ENCODE data around the gene LENEP.
A peak's percentile ranks its signal among the peaks of the same experiment; 100 is the strongest.

LENEP gene, protein sequence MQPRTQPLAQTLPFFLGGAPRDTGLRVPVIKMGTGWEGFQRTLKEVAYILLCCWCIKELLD

DNA sequence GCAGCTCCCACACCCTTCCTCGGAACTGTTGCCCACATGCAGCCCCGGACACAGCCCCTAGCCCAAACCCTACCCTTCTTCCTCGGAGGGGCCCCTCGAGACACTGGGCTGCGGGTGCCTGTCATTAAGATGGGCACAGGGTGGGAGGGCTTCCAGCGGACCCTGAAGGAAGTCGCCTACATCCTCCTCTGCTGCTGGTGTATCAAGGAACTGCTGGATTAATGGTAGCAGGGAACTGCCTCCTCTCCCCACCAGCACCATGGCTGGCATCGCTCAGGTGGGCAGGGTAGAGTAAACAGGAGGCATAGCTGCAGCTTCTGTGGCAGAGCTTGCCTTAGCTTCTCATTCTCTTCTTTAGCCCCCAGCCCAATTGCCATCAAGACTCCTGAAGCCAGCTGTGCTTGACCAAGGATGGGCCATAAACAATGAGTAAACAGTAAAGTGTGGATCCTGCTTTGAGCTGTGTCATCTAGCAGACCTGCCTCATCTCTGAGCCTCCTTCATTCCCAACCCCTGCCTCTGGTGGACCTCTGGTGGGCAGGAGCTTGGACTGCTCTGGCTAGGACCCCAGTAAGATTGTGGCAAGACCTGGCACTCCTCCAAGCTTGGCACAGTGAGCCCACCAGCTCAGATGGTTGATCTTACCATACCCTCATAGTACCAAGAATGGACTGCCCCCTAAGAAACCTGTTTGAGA lies at the start of gene LENEP:
Gene LENEP, plus strand, starts transcription at position 15 of the 697 bp plus-strand sequence. Its CDS starts 22 bp downstream, at position 37.
- DNase-seq = no peak

DNA sequence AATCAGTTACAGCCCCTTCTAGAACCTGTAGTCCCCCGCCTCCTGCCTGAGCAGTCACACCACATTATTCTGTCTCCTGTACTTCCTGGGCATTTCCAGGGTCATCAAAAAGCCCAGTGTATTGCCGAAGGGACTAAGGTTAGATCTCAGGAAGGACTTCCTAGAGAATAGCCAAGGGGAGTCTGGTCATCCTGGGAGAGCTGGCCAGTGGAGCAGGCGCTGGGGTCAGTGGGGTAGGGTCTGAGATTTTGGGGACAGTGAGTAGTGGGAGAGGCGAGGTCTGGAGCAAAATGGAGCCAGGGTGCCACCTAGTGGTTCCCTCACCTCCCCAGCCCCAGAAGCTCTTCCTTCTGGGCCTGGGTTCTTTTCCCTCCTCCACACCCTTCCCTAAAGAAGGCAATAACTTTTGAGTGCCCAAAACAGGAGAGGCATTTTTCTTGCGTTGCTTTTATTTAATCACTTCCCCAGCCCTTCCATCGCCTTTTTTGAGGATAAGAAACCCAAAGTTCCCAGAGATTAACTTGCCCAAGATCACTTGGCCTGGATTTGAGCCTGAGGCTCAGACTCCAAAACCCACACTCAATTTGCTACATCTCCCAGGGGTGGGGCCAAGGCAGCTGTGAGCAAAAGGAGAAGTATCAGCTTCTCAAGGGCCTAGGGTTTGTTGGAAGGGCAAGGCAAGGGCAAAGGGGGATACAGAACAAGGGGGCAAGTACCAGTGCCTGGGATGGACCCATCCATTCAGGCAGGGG lies 49.6 kb upstream of the LENEP start:
- DNase-seq = no peak

DNA sequence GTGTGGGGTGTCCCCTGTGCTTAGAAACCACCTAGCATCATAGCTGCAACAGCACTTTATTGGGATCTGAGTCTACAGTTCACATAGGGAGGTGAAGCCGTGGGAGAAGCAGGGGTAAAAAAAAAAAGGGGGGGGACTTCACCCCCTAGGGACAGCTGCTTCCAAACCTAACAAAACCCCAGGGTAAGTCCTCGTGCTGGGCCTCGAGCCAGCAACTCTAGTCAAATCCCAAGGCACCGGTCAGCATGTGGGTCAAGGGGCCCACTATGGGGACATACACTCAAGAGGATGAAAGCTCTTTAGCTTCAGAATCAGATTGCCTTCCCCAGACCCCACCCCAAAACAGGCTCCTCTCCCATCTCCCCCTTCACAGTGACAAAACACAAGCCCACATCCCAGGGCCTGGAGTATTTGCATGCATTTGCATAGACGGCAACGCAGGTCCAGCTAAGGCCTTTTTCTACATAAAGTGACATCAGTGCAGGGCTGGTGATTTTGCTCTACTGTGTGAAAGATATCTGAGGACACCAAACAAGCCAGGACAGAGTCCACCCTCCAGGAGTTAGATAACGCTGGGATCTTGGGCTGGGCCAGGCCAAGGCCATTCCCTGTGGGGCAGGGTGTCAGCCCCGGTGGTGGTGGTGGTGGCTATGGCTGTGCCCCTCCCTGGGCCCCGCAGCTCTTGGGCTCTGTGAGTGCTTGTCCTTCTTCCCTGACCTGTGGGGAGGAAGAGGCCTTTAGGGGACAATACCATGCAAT lies 48.8 kb upstream of the LENEP start:
- no peak for DNase-seq

DNA sequence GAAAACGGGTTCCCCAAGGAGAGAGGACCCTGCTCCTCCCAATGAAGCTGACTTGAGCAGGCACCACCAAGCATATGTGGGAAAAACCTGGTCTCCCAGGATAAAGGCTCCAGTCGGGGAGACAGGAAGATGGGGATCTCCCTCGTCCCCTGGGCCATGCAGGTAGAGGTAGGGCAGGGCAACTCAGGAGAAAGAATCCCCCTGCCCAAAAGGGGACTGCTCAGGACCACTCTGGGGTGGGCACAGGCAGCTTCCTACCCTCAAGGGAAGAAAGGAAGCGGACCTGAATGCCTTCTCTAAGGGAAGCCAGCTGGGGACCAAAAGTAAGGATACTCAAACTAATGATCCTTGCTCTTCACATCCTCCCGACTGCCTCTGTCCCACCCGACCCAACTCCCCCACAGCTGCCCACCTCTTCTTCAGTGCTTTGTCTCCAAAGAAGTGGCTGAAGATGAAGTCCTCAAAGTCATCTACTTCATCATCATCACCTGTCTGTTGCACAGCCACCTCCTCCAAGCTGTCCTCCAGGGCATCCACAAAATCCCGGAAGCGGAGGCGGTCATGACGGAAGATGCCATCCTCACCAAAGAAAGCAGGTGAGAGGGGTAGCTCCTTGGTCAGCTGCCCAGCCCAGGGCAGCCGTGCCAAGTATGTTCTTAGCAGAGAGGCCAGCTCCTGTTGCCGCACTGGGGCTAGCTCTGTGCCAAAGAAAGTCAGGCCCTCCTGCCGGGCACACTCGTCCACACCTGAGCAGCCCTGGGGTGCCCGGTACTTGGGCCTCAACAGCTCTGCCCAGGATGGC lies 48.0 kb upstream of the LENEP start:
- no peak for DNase-seq

DNA sequence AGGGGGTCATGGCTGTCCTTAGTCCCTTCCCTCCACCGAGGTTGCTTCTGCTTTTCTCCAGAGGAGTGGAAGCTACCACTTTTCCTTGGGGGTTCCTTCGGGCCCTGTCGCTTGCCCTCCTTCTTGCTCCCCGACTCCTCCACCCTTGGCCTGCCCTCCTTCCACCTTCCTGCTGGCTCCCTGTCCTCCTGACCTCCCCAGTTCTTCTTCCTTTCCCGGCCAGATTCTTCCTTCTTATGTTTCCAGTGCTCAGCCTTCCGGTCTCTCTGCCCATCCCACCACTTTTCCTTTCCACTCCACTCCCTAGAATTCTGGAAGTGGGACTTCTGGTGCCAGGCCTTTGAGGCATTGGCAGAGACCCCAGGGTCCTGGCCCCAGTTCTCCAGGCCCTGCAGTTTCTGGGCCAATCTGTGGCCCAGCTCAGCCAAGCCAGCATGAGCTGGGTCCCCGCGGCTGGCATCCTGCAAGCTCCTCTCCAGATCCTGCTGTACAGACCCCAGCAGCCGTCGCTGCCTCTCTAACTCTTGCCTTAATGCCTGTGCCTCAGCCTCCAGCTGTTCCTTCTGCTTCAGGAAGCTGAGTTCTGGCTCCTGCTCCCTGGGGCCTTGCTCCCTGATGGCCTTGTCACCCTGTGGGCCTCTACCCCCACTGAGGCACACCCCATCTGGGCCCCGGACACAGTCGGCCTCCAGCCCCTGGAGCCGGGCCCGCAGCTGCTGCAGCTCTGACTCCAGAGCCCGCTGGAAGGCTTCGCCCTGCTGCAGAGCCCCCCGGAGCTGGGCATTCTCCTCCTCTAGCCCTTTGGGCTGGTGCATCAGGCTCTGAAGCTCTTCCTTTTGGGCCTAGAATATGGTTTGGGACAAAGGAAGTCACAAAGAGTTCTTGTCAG lies 47.2 kb upstream of the LENEP start:
- DNase-seq = no peak

DNA sequence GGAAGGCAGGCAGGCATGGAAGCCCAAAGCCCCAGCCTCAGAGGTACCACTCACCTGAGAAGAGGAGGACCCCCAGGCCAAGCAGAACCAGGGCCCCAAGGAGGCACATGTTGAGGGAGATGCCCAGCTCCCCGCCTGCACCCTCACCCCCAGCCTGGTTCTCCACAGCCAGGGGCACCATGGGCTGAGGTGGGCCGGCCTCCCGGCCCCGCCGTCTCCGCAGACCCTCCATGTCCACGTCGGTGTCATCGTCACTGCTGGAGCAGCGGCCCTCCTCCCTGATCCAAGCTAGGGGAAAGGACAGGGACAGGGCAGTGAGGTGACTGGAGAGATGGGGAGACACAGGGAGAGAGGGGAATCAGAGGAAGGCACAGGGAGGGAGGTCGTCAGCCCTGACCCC lies 45.3 kb upstream of the LENEP start:
- no peak for DNase-seq

DNA sequence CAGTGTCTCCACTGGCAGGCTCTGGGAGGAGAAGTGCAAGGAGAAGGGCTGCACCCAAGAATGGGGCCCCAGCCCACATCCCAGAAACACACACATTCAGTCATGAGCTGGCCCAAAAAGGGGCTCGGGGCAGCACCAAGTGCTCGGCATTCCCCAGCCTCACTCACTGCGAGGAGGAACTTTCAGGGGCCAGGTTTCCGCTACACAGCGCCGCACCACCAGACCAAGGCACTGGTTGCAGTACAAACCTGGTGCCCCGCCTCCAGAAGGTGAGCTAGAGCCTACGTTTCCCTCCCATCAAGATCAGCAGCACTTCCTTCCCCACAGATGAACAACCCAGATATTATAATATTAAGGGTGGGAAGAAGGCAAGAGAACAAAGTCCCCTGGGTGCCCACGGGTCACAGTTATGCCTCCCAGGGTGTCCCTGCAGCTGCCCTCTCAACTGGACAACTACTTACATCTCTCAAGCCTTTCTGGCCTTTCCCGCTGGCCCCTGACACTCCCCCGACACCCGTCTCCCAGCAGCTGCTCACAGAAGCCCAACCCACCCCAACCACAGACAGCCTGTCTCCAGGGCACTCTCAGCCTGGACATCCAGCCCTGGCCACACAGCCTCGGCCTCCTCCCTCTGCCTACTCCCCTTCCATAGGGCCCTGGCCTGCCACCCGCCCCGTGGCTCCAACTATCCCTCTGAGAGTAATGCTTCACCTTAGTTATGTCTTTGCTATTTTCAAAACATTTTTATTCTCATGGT lies 41.3 kb upstream of the LENEP start:
- no peak for DNase-seq

DNA sequence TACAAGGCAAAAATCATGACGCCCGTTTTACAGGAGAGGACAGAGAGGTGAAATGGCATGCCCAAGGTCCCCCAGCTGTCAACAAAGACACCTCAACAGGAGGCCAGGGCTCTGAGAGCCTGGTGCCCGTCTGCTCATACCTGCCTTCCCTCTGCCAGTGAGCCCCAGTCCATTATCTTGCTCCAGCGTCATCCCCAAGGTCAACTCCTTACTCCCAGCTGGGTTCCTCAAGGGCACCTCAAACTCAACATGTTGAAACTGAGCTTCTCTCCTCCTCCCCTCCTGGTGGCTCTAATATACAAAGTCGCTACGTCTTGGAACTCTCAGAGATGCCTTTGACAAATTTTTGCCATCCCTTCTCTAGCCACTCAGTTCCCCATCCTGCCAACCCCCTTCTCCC lies 40.7 kb upstream of the LENEP start:
- DNase-seq = no peak

DNA sequence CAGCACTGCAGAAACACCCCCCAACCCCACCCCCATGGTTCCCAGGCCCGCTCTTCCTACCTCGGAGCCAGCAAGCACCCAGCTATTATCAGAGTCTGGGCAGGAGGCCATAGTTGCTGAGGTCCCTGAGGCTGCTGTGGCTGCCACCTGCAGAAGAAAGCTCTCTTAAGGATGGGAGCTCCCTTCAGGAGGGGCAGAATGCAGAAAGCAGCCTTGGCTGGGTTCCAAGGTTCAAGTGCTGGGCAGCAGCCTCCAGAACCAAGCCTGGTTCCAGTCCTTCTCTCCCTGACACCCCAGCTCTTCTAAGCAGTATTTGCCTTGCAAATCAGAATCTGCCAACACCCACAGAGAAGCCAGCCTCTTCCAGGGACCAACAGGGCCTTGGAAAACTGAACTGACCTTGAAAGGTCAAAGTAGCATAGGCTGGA lies 39.8 kb upstream of the LENEP start:
- DNase-seq = no peak

DNA sequence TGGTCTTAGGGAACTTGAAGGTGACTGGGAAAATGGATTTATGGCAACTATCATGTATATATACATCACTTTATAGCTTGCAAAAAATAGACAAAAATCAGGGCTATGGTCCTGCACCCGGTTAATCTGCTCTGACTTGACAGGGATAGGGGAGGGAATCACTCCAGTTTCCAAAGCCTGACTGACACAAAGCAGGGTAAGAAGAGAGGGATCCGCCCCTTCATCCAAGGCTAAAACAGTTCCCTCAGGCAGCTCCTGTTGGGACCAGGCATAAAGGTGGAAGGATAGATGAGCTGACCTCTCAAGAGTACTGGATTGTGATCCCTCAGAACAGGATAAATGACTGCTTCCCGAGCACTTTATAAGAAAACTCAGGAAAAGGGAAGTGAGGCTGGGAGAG lies 38.8 kb upstream of the LENEP start:
- DNase-seq = no peak

DNA sequence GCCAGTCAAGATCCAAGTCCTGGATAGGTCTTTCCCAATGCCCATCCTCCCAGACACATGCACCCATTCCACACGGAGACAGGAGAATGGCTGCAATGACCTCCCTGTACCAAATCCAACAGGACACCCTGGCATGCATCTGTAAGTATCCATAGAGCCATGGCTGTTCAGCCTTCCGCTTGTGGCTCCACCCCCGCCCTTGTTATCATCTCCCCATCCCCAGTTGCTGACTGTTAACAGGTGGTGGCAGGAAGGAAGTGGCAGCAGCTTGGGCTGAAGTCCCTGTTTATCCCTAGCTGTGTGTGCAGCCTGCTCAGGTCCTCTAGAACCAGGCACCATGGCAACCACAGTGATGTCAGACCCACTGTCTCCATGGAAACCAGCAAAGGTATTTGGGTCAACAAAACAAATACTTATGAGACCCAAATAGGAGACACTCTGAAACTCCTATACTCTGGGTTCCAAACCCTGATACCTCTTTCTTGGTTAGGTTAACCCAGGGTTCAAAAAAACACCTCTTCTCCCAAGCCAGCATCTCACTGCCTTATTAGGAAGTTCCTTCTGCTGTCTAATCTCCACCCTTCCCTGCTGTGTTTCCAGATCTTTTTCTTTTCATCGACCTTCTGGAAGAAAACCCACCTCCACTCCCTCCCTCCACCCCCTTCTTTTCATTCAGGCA lies 38.2 kb upstream of the LENEP start:
- peak in 1 of 2 experiments; percentile 22 for DNase-seq

DNA sequence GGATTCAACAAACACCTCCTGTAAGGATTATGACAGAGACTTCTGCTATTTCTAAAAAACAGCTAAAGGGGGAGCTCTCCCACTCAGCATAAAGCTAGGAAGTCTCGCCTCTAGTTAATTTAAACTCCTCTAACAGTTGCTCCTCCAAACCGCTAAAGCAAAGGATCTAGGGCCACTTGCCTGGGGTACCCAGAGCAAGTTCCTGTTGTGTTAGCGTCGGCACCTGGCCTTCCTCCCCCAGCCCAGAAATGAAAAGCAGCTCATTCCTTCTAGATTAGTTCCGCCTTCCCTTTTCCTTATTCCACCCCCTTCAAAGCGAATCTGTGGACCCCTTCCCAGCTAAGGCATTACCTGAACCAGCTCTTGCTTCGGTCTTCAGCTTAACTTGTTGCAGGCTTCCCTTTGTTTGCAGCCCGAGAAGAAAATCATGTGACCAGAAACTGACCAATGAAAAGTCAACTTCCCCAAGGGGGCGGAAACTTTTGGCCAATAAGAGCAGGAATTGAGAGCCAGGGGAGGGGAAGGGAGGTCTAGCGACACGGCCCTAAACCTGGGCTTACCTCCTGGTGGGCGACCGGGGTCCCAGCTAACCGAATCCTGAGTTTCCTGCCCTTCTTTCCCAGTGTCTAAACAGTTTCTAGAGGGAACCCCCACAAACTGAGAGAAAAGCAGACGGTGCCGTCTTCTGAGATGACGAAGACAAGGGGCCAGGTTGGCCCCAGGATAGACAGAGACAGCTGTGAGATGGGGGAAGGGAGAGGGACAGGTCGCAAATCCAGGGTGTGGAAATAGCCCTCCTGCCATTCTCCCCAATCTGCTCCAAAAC lies 37.5 kb upstream of the LENEP start, which contains the start of gene PBXIP1:
Gene PBXIP1, minus strand, starts transcription at position 382 of the 826 bp plus-strand sequence. CDS start 2,378 bp downstream, outside the sequence.
- DNase-seq = peak in 1 of 2 experiments; percentile 77

DNA sequence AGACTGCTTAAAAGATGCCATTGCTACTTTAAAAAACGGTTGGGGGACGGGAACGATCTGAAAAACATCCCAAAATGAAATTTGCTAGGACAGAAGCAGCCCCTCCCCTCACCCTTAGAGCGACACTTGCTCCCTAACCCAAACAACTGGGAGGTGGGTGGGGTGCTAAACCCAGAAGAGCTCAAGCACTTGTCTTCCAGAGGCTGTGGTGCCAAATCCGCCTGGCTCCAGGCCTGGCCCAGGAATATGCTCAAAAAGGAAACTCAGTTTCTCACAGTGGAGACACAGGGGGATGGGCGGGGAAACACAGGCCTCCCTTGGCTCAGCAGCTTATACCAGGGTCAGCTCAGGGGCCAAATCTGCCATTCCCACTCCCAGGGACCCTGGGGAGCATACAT lies 36.8 kb upstream of the LENEP start:
- no peak for DNase-seq

DNA sequence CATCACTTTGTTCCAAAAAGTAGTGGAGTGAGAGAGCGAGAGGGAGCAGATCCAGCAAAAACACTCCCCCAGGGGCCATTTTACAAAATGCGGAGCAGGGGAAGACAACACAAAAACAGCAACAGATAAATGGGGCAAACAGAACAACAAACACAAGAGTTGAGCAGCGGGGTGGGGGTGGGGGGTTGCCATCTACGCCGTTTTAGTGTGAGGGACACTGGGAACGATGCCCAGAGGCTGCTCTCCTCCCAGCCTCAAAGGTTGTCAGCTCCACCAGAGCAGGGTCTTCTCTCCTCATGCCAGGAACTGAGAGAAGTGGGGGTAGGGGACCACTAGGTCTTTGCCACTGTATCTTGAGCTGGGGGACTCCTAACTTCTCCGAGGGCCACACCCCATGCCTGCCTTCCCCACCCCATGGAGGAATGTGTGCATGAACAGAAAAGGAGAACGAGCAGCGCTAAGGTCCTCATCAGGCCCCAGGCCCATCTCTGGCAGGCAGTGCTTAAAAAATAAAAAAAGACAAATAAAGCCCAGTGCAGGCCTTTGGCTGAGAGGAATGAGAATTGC lies 36.2 kb upstream of the LENEP start:
- no peak for DNase-seq

DNA sequence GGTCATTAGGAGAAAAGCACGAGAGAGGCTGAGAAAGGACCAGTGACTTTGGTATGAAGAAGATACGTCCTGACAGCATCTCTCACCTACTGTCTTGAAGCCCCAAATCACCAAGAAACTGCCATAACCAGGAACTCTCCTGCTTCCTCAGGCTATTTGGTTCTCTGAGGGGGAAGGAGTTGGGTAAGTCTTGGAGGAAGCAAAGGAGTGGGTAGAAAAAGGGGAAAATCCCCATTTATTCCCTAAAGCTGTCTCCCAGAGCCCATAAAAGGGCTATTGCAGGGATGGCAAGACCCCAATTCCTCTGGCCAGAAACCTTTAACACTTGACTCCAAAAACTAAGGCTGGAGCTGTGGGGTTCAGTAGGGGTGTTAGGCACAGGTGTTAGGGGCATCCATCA lies 35.4 kb upstream of the LENEP start:
- no peak for DNase-seq

DNA sequence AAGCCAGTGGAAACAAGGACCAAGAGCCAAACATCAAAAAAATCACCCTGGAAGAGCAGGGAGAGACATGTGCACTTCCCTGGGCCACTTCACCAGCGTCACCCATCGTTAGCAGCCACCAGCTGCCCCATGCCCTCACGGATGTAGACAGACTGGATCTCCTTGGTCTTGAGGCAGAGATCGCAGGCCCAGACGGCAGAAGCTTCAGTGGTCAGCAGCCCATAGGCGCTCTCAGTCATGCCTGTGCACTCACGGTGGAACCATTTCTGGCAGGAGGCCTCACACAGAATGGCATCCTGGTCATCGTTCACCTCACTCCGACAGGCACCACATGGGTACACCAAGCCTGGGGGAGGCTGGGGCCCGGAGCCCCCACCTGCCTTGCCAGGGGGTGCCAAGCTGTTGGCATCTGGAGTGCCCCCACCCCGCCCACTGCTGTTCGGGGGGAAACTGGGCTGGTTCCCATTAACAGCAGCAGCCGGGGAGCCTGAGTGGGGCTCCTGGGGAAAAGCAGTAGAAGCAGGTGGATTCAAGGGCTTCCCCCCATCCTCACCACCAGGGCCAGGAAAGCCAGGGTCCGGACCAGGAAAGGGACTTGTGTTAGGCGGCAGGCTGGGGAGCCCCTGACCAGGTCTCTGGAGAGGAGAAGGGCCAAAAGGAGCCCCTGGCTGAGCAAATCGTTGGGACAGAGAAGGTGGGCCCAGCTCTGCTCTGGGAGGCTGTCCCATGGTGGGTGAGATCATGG lies 34.5 kb upstream of the LENEP start:
- DNase-seq = no peak

DNA sequence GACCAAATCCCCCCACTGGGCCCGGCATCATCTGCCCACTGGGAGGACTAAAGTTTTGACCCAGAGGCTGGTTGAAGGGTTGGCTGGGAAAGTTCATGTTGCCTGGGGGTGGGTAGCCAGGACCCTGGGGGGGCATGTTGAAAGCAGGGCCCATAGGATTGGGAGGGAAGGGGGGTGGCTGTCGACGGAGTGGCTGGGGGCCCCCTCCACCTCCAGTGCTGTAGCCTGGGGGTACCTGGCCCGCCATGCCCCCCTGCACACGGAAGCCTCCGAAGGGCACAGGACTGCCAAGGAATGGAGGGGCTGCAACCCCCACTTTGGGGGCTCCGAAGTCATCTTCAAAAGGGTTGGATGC lies 34.0 kb upstream of the LENEP start:
- no peak for DNase-seq

DNA sequence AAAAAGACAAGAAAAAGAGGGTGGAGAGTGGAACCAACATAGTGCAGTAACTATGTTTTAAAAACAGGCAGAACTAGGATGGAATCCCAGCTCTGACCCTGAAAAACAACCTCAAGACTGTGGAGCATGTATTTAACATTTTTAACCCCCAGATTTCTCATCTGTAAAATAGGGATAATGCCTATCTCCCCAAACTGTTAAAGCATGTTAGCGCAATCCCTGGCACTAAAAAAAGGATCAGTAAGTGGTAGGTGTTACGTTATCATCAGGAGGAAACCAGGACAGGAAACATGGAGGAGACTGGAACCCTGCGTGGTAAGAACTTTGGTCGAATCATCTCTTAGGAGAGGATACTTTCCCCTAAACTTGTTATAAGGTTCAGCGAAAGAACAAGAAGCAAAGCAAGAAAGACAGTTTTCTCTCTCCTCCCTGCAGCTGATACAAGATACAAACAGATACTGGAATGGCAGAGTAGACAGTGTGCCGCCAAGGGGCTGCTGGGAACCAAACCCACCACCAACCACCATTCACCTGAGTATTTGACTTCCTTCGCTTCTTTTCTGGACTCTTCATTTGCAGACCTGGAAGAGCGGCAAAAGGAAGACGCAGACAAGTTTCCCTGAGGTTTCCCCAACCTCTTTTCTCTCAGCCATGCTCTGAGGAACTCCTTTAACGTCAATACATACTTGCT lies 32.8 kb upstream of the LENEP start:
- DNase-seq = no peak

Data from SW 1271 (cell line).